Urinary bladder (tissue), 4 donors: Measurements from ENCODE around the gene TMTC4. TPM values are rescaled to one million over a fixed set of nuclear protein-coding genes. Genes with fewer than 3 reads are reported as not detected.

ENCODE experiments used
- DNase-seq: peaks from one replicate; pipeline ENCODE4 v3.0.0-alpha.2; 2015; ENCODE audit errors: extremely low spot score
- H3K27ac ChIP-seq: one replicate; pipeline ENCODE4 v1.5.1; 2013; ENCODE audit warnings: low read depth, mild to moderate bottlenecking, moderate library complexity
- H3K36me3 ChIP-seq: one replicate; pipeline ENCODE4 v1.6.1; 2013; ENCODE audit warnings: mild to moderate bottlenecking, moderate library complexity; ENCODE audit not compliant: insufficient read depth
- H3K4me1 ChIP-seq: one replicate; pipeline ENCODE4 v1.6.1; 2013; ENCODE audit warnings: mild to moderate bottlenecking, moderate library complexity; ENCODE audit not compliant: insufficient read depth
- H3K4me3 ChIP-seq: one replicate; pipeline ENCODE4 v1.5.1; 2013; ENCODE audit warnings: low read depth, low read length
- WGBS: extraction: QIAGEN DNeasy Blood & Tissue Kit; methylation state at CpG from one replicate; pipeline ENCODE4 v1.1.7; 2013; 5-methylcytosine and 5-hydroxymethylcytosine counted together
- polyA plus RNA-seq: library from polyadenylated mRNA; stranded (reverse); fragments of 200-250 nt; gene quantifications from one replicate; pipeline ENCODE4 v1.2.3, GENCODE V29; 2013
- total RNA-seq: library from RNA; depleted of rRNA; stranded (reverse); fragments of >200 nt; gene quantifications from one replicate; pipeline ENCODE4 v1.2.3, GENCODE V29; 2014
- donor health status: healthy with polysubstance abuse.
- donor health status: healthy.

TMTC4 gene
- total and polyA plus RNA-seq, 2 donors: 14.0 to 29.7 TPM

DNA sequence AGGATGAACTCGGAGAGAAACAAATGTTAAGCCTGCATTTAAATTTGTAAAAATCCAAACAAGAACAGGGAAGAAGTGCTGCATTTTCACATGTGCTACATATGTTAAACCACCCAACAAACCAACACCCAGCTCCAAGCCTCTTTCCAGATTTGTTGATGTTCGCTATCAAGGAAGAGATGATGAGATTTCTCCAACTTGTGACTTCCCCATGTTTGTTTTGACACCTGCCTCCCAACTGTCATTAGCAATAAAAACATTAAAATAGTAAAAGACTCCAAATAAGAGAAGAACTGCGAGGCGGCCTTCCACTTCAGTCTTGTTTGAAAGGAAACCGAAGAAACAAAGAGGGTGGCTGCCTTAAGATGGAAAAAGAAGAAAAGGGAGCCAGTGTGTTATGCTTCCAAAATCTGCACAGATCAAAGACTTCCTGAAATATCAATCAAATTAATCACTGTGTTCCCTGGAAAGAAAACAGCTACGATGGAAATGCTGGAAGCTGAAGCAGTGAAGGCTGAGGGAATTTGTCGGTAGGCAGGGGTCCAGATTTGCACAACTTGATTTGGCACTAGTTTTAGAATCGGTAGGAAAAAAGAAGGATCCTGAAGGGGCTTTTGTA lies 72.0 kb downstream of the TMTC4 start:
- Histone ChIP-seq H3K27ac (no peak overlapping the region), H3K4me3 (no peak overlapping the region), H3K36me3 (no peaks in the 10 kb centered on the region), H3K4me1 (no peaks in the 10 kb centered on the region)
- no peak for DNase-seq
- 74% methylated on average over 8 of the region's 8 CpGs for WGBS

GRCh38 chr13:100601716-100602115 lies 72.9 kb downstream of the TMTC4 start:
- 95% methylated on average over 7 of the region's 7 CpGs for WGBS
- Histone ChIP-seq H3K4me3 (no peak overlapping the region), H3K36me3 (no peaks in the 10 kb centered on the region), H3K4me1 (no peaks in the 10 kb centered on the region), H3K27ac (no peak overlapping the region)
- DNase-seq: no peak

DNA sequence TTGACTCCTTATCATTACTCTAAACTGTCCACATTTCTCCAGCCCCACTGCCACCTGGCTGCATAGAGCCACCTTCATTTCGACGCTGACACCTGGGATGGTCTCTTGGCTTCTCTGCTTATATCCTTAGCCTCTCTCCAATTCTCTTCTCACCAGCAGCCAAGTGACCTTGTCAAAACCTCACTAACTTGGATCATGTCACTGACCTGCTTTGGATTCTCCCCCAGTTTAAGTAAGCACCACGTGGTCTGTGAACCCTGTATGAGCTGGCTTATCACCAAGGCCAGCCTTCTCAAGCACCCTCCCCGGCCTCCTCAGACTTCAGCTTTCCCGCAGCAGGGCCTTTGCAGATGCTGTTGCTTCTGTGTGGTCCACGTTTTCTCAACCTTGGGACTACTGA lies 73.7 kb downstream of the TMTC4 start:
- 62% methylated on average over 6 of the region's 6 CpGs for WGBS
- no peak overlapping the region for H3K27ac ChIP-seq
- H3K4me3 ChIP-seq: no peak overlapping the region
- H3K36me3 ChIP-seq: no peaks in the 10 kb centered on the region
- H3K4me1 ChIP-seq: no peaks in the 10 kb centered on the region
- no peak for DNase-seq

DNA sequence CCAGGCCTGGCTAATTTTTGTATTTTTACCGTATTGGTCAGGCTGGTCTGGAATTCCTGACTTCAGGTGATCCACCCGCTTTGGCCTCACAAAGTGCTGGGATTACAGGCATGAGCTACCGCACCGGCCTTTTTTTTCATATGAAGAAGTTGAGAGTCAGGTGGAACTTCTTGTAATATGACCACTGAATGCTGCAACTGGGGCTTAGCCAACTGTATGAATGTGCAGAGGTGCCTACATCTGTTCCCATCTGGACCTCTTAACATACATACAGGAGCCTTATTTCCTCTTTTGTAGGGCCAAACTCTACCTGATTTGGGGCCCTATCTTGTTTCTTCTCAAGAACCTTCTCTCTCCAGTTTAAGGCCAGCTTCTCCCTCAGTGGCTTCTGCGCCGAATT lies 74.1 kb downstream of the TMTC4 start:
- Histone ChIP-seq H3K4me3 (no peak overlapping the region), H3K36me3 (no peaks in the 10 kb centered on the region), H3K4me1 (no peaks in the 10 kb centered on the region), H3K27ac (no peak overlapping the region)
- WGBS: 97% methylated on average over 6 of the region's 6 CpGs
- no peak for DNase-seq

- 93% methylated on average over 4 of the region's 4 CpGs for WGBS
- H3K4me1 ChIP-seq: no peaks in the 10 kb centered on the region
- DNase-seq: no peak
- no peaks in the 10 kb centered on the region for H3K36me3 ChIP-seq
- H3K27ac ChIP-seq: no peak overlapping the region
- H3K4me3 ChIP-seq: no peak overlapping the region
Measured at GRCh38 chr13:100597253-100597652, 77.3 kb downstream of the TMTC4 start.

DNA sequence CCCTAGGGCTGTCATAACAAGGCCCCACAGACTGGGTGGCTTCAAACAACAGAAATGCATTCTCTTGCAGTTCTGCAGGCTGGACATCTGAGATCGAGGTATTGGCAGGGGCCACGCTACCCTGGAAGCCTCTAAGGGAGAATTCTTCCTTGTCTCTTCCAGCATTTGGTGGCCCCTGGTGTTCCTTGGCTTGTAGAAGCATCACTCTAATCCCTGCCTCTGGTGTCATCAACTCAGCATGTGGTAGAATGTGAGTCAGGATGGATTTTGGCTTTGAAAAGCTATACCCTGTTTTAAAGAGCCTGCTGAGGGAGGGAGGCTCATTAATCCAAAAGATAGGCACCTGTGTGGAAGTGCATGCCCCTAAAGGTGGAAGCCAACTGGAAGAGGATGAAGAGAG lies 78.1 kb downstream of the TMTC4 start:
- H3K4me3 ChIP-seq: no peak overlapping the region
- no peak overlapping the region for H3K27ac ChIP-seq
- DNase-seq: no peak
- no peaks in the 10 kb centered on the region for H3K36me3 ChIP-seq
- WGBS: 95% methylated on average over 2 of the region's 2 CpGs
- H3K4me1 ChIP-seq: no peaks in the 10 kb centered on the region

DNA sequence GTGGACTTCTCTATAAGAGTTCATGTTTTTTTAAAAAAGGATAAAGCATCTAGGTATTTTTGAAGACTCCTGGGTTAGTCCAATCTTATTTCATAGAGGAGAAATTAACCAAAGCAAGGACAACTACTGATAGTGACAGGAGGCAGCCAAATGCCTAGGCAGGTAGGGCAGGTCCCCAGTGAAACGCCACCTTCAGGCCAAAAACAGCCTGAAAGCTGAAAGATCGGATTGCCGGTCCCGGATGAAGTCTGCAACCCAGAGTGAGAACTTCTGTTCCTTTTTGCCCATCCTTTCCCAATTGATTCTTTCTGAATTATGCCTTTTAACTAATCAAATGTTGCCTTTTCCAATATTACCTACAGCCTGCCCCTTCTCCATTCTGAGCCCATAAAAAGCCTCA lies 79.9 kb downstream of the TMTC4 start:
- no peak overlapping the region for H3K4me3 ChIP-seq
- WGBS: 81% methylated on average over 4 of the region's 4 CpGs
- no peaks in the 10 kb centered on the region for H3K4me1 ChIP-seq
- no peaks in the 10 kb centered on the region for H3K36me3 ChIP-seq
- DNase-seq: no peak
- no peak overlapping the region for H3K27ac ChIP-seq

- Histone ChIP-seq H3K4me1 (no peaks in the 10 kb centered on the region), H3K4me3 (no peak overlapping the region), H3K27ac (no peak overlapping the region), H3K36me3 (no peaks in the 10 kb centered on the region)
- 71% methylated on average over 9 of the region's 9 CpGs for WGBS
- no peak for DNase-seq
Measured at GRCh38 chr13:100594255-100594654, 80.3 kb downstream of the TMTC4 start.

DNA sequence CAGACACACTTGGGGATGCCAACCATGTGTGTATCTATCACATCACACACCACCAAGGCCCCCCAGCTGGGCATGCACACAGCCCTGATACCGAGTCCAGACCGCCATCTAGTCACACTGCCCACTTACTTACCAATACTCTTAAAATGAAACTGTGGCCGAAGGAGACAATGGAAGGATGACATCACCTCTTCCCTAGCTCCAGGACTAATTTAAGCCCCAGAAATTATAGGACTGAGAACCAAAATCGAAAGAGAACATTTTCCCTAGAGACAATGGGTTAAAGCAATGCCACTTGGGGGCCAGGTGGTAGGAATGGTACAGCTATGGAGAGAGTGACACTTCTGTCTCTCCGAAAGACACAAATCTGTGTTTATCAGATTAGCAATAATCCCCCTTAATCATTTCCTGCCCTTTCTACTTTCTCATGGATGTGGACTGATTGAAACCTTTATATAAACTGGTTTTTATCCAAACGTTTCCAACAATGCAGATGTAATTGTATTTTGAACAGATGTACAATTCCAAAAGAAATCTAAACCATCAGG lies 85.3 kb downstream of the TMTC4 start:
- no peak for DNase-seq
- no peak overlapping the region for H3K4me3 ChIP-seq
- H3K27ac ChIP-seq: no peak overlapping the region
- WGBS: 74% methylated on average over 6 of the region's 6 CpGs
- no peaks in the 10 kb centered on the region for H3K36me3 ChIP-seq
- peaks cover 2% of the 10 kb centered on the region for H3K4me1 ChIP-seq

- peak within 1 kb of the TSS; percentile 62 for H3K27ac ChIP-seq
- H3K4me1 ChIP-seq: peaks cover 2% of the 10 kb centered on the region
- H3K4me3 ChIP-seq: peak within 1 kb of the TSS; percentile 83
- WGBS: 8% methylated on average over 82 of the region's 82 CpGs
- H3K36me3 ChIP-seq: no peaks in the 10 kb centered on the region
- DNase-seq: no peak
Measured at GRCh38 chr13:100588331-100589177, 86.0 kb downstream of the TMTC4 start, which contains the start of gene GGACT. Gene GGACT, minus strand, starts transcription at chr13:100588789. Its CDS starts 56,198 bp downstream, at chr13:100532591.

DNA sequence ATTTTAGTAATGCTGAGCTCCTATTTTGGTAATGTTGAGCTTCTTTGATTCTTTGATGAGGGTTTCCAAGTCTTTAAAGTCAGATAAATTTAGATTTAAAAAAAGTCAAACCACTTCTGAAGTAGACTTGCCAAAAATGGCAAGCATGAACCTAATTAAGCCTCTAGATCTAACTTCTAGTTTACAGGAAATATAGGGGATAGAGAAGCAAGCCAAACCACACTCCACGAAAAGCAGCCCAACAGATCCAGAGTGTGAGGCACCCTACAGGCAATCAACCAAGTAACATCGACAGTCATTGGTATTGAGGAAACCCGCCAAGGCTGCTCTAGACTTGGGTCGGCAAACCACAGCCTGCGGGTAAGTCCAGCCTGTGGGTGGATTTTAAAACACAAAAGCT lies 89.7 kb downstream of the TMTC4 start:
- no peak overlapping the region for H3K27ac ChIP-seq
- no peak for DNase-seq
- peaks cover 2% of the 10 kb centered on the region for H3K4me1 ChIP-seq
- no peak overlapping the region for H3K4me3 ChIP-seq
- H3K36me3 ChIP-seq: no peaks in the 10 kb centered on the region
- 73% methylated on average over 5 of the region's 5 CpGs for WGBS

- Histone ChIP-seq H3K27ac (no peak overlapping the region), H3K4me1 (no peaks in the 10 kb centered on the region), H3K4me3 (no peak overlapping the region), H3K36me3 (no peaks in the 10 kb centered on the region)
- no peak for DNase-seq
- 96% methylated on average over 2 of the region's 2 CpGs for WGBS
Measured at GRCh38 chr13:100581504-100581903, 93.1 kb downstream of the TMTC4 start.

GRCh38 chr13:100581030-100581429 lies 93.6 kb downstream of the TMTC4 start:
- 92% methylated on average over 4 of the region's 4 CpGs for WGBS

GRCh38 chr13:100580045-100580444 lies 94.5 kb downstream of the TMTC4 start:
- DNase-seq: no peak
- H3K4me3 ChIP-seq: no peak overlapping the region
- no peak overlapping the region for H3K27ac ChIP-seq
- no peaks in the 10 kb centered on the region for H3K36me3 ChIP-seq
- no peaks in the 10 kb centered on the region for H3K4me1 ChIP-seq
- WGBS: 93% methylated on average over 12 of the region's 12 CpGs

More at GRCh38 chr13:100581030-100581429, 93.6 kb downstream of the TMTC4 start:
- no peak overlapping the region for H3K4me3 ChIP-seq
- no peaks in the 10 kb centered on the region for H3K4me1 ChIP-seq
- H3K36me3 ChIP-seq: no peaks in the 10 kb centered on the region
- no peak overlapping the region for H3K27ac ChIP-seq
- no peak for DNase-seq
